Gastrocnemius medialis (tissue), 4 donors: Measurements from ENCODE around the gene CST9L. TPM values are rescaled to one million over a fixed set of nuclear protein-coding genes. Genes with fewer than 3 reads are reported as not detected.

ENCODE experiments used
- ATAC-seq, 2 donors: fragments of 150-250 bp; one replicate each; pipeline ENCODE4 v1.9.1; 2016
- DNase-seq, 2 donors: peaks; one replicate each; pipeline ENCODE4 v3.0.0-alpha.2; 2019
- H3K27ac ChIP-seq, 4 donors: fragments of 200-600 bp; sonication (generic); 1 replicate in 1 of 4; 2 replicates in 3 of 4; pipeline ENCODE4 v1.5.1; 2016 to 2018; ENCODE audit warnings: mild to moderate bottlenecking in 2 of 4, moderate library complexity in 1 of 4
- H3K27me3 ChIP-seq, 3 donors: fragments of 200-600 bp; sonication (generic) in 2 of 3; 1 replicate in 1 of 3; 2 replicates in 2 of 3; pipeline versions ENCODE4 v1.5.1 to v1.6.0; 2016 to 2019; ENCODE audit warnings: mild to moderate bottlenecking in 1 of 3, moderate library complexity in 1 of 3
- H3K36me3 ChIP-seq, 2 donors: fragments of 200-600 bp; sonication (generic) in 1 of 2; one replicate each; pipeline ENCODE4 v1.5.1; 2017 to 2018
- H3K4me1 ChIP-seq, 2 donors: fragments of 200-600 bp; sonication (generic) in 1 of 2; one replicate each; pipeline ENCODE4 v1.5.1; 2016 to 2017; ENCODE audit warnings: mild to moderate bottlenecking in 2 of 2
- H3K4me3 ChIP-seq, 4 donors: fragments of 200-600 bp; sonication (generic) in 3 of 4; 1 replicate in 1 of 4; 2 replicates in 3 of 4; pipeline ENCODE4 v1.5.1; 2016 to 2019; ENCODE audit warnings: mild to moderate bottlenecking in 2 of 4
- H3K9me3 ChIP-seq, 3 donors: fragments of 200-600 bp; sonication (generic) in 2 of 3; 1 replicate in 1 of 3; 2 replicates in 2 of 3; pipeline ENCODE4 v1.5.1; 2016 to 2019
- CTCF ChIP-seq, 5 experiments: fragments of 450-650 bp in 3 of 5; fragments of 200-600 bp in 2 of 5; sonication (generic) in 2 of 5; IDR thresholded peaks in 4 of 5; conservative IDR thresholded peaks in 1 of 5; 1 replicate in 4 of 5; 2 replicates in 1 of 5; pipeline ENCODE4 v1.5.1; 2016 to 2019; ENCODE audit warnings: antibody characterized with exemption in 5 of 5, mild to moderate bottlenecking in 3 of 5, moderate library complexity in 3 of 5
- POLR2A ChIP-seq, 2 donors: fragments of 450-650 bp; IDR thresholded peaks; one replicate each; pipeline ENCODE4 v1.6.1; 2017; ENCODE audit warnings: antibody characterized with exemption in 2 of 2, mild to moderate bottlenecking in 2 of 2, moderate library complexity in 2 of 2
- in situ Hi-C, 4 donors: fragments of 200-750 bp; cut with MboI; loops; one replicate each; pipeline versions ENCODE4 v1.15.0 to v1.8.0; 2017; ENCODE audit warnings: low sequenced_read_pairs in 4 of 4
- intact Hi-C: fragments of 100-400 bp; cut with DNase I; formaldehyde crosslinking; loops from one replicate; pipeline ENCODE4 v1.15.1; 2023; ENCODE audit warnings: low total_unique reads
- total RNA-seq, 4 donors: library from RNA; depleted of rRNA; stranded (reverse); fragments of >200 nt; gene quantifications; one replicate each; pipeline versions ENCODE4 v1.1.0 to v1.2.3, GENCODE V29; 2016

Gene CST9L
- total RNA-seq, 4 donors from 2014 or later, result not detected

GRCh38 chr20:23554401-23554800 is 13.9 kb downstream of the CST9L start:
- intact Hi-C loops, result no loop called here
- Histone ChIP-seq H3K4me1 (no peaks in the 10 kb centered on the region), H3K27ac (no peak overlapping the region), H3K36me3 (no peaks in the 10 kb centered on the region), H3K27me3 (no peaks in the 10 kb centered on the region), H3K9me3 (no peaks in the 10 kb centered on the region), H3K4me3 (no peak overlapping the region)
- ATAC-seq (no peak), DNase-seq (no peak)
- in situ Hi-C loops, result no loop called here
- TF ChIP-seq CTCF (IDR thresholded peaks at IDR 0.05 in 4 of 5, conservative IDR thresholded peaks at IDR 0.05 in 1 of 5) (no peak), POLR2A (IDR thresholded peaks at IDR 0.05) (no peak)

- H3K4me1 ChIP-seq, result no peaks in the 10 kb centered on the region
- H3K9me3 ChIP-seq, result no peaks in the 10 kb centered on the region
- DNase-seq (no peak), ATAC-seq (no peak)
- no peak overlapping the region for H3K4me3 ChIP-seq
- in situ Hi-C loops (no loop called here), intact Hi-C loops (no loop called here)
- no peak overlapping the region for H3K27ac ChIP-seq
- H3K36me3 ChIP-seq, result no peaks in the 10 kb centered on the region
- no peak for TF ChIP-seq POLR2A (IDR thresholded peaks at IDR 0.05)
- TF ChIP-seq CTCF (IDR thresholded peaks at IDR 0.05 in 4 of 5, conservative IDR thresholded peaks at IDR 0.05 in 1 of 5), result no peak
- no peaks in the 10 kb centered on the region for H3K27me3 ChIP-seq
Measured at GRCh38 chr20:23551786-23552185, 16.5 kb downstream of the CST9L start.

- no peak overlapping the region for H3K27ac ChIP-seq
- ATAC-seq (no peak), DNase-seq (no peak)
- no peaks in the 10 kb centered on the region for H3K9me3 ChIP-seq
- H3K4me3 ChIP-seq, result no peak overlapping the region
- intact Hi-C loops, result no loop called here
- no peak for TF ChIP-seq POLR2A (IDR thresholded peaks at IDR 0.05)
- TF ChIP-seq CTCF (IDR thresholded peaks at IDR 0.05 in 4 of 5, conservative IDR thresholded peaks at IDR 0.05 in 1 of 5), result no peak
- H3K36me3 ChIP-seq, result no peaks in the 10 kb centered on the region
- no peaks in the 10 kb centered on the region for H3K4me1 ChIP-seq
- H3K27me3 ChIP-seq, result no peaks in the 10 kb centered on the region
- in situ Hi-C loops, result no loop called here
Measured at GRCh38 chr20:23551383-23551782, 16.9 kb downstream of the CST9L start.

GRCh38 chr20:23550227-23550626 is 18.1 kb downstream of the CST9L start:
- ATAC-seq, result no peak
- no peak for DNase-seq
- intact Hi-C loops, result no loop called here
- Histone ChIP-seq H3K4me1 (no peaks in the 10 kb centered on the region), H3K36me3 (no peaks in the 10 kb centered on the region), H3K27ac (no peak overlapping the region), H3K9me3 (no peaks in the 10 kb centered on the region), H3K27me3 (no peaks in the 10 kb centered on the region), H3K4me3 (no peak overlapping the region)
- in situ Hi-C loops, result no loop called here
- TF ChIP-seq CTCF (IDR thresholded peaks at IDR 0.05 in 4 of 5, conservative IDR thresholded peaks at IDR 0.05 in 1 of 5) (no peak), POLR2A (IDR thresholded peaks at IDR 0.05) (no peak)

GRCh38 chr20:23548408-23548807 is 19.9 kb downstream of the CST9L start:
- in situ Hi-C loops (no loop called here), intact Hi-C loops (no loop called here)
- Histone ChIP-seq H3K27me3 (no peaks in the 10 kb centered on the region), H3K27ac (no peak overlapping the region), H3K36me3 (no peaks in the 10 kb centered on the region), H3K4me1 (no peaks in the 10 kb centered on the region), H3K9me3 (no peaks in the 10 kb centered on the region), H3K4me3 (no peak overlapping the region)
- DNase-seq, result no peak
- ATAC-seq, result no peak
- no peak for TF ChIP-seq POLR2A (IDR thresholded peaks at IDR 0.05)
- no peak for TF ChIP-seq CTCF (IDR thresholded peaks at IDR 0.05 in 4 of 5, conservative IDR thresholded peaks at IDR 0.05 in 1 of 5)
